SK-N-MC (cell line): Measurements from ENCODE around the gene ASIC1.
A peak's percentile ranks its signal among the peaks of the same experiment; 100 is the strongest.

Experiments used
- EZH2 ChIP-seq: fragments of 200-600 bp; sonication (generic); IDR thresholded peaks from one replicate; pipeline ENCODE4 v1.6.1; 2017; ENCODE audit warnings: antibody characterized with exemption
- POLR2AphosphoS5 ChIP-seq: IDR thresholded peaks from 2 replicates; pipeline ENCODE4 v1.6.1; 2012; ENCODE audit warnings: mild to moderate bottlenecking, low read depth, low read length, borderline replicate concordance

- peak; percentile 70 for TF ChIP-seq POLR2AphosphoS5
- no peak for TF ChIP-seq EZH2
These were observed 27.6 kb downstream of the ASIC1 start, which contains the start of gene SMARCD1 for GRCh38 chr12:50084775-50085614.
